ENCODE results near the gene MMRN1.

Gene MMRN1, protein sequence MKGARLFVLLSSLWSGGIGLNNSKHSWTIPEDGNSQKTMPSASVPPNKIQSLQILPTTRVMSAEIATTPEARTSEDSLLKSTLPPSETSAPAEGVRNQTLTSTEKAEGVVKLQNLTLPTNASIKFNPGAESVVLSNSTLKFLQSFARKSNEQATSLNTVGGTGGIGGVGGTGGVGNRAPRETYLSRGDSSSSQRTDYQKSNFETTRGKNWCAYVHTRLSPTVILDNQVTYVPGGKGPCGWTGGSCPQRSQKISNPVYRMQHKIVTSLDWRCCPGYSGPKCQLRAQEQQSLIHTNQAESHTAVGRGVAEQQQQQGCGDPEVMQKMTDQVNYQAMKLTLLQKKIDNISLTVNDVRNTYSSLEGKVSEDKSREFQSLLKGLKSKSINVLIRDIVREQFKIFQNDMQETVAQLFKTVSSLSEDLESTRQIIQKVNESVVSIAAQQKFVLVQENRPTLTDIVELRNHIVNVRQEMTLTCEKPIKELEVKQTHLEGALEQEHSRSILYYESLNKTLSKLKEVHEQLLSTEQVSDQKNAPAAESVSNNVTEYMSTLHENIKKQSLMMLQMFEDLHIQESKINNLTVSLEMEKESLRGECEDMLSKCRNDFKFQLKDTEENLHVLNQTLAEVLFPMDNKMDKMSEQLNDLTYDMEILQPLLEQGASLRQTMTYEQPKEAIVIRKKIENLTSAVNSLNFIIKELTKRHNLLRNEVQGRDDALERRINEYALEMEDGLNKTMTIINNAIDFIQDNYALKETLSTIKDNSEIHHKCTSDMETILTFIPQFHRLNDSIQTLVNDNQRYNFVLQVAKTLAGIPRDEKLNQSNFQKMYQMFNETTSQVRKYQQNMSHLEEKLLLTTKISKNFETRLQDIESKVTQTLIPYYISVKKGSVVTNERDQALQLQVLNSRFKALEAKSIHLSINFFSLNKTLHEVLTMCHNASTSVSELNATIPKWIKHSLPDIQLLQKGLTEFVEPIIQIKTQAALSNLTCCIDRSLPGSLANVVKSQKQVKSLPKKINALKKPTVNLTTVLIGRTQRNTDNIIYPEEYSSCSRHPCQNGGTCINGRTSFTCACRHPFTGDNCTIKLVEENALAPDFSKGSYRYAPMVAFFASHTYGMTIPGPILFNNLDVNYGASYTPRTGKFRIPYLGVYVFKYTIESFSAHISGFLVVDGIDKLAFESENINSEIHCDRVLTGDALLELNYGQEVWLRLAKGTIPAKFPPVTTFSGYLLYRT
- 0.49 to 0.72 reads per million in 2 donors for total RNA-seq

DNA sequence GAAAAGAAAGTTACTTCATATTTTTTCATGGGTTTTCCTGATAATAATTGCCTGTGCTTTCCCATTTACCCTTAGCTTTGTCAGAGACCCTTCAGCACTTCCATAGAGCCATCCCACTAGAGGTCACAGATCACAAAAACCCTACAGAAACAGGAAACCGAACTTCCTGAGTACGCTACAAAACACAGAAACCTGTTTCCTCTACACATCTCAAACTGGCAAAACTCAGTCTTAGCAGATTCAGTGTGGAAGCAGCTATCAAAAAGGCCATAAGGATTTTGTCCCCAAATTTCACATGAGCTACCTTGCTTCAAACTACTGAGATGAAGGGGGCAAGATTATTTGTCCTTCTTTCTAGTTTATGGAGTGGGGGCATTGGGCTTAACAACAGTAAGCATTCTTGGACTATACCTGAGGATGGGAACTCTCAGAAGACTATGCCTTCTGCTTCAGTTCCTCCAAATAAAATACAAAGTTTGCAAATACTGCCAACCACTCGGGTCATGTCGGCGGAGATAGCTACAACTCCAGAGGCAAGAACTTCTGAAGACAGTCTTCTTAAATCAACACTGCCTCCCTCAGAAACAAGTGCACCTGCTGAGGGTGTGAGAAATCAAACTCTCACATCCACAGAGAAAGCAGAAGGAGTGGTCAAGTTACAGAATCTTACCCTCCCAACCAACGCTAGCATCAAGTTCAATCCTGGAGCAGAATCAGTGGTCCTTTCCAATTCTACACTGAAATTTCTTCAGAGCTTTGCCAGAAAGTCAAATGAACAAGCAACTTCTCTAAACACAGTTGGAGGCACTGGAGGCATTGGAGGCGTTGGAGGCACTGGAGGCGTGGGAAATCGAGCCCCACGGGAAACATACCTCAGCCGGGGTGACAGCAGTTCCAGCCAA, at the start of gene MMRN1:
TSS of gene MMRN1 (plus strand) at position 206 of the 902 bp plus-strand sequence. CDS start at position 324, 118 bp downstream.
- DNase-seq = no peak

DNA sequence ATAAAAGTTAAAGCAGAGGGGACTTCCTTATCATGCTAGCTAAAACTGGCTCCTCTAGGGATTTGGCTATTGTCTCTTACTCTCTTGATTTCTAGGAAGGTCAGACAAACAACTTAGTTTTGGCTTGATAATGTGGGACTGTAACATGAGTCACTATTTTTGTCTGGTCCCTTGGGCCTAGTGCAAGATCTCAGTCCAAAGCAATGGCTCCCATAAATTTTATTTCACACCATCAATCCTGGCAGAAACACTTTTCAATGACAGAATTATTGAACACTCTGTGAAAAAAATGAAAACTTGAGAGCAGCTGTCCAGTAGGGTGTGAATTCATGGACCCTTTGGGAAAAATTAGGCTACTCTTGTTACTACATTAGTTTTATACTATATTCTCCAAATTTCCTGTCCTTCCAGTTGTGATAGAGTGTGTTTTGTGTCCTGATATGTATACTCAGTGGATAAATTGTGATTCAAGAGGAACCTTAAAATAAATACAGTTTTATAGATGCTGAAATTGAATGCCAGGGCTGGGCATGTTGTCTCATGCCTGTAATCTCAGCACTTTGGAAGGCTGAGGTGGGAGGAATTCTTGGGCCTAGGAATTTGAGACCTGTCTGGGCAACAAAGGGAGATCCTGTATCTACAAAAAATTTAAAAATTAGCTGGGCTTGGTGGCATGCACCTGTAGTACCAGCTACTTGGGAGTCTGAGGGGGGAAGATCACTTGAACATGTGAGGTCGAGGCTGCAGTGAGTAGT, 46.9 kb upstream of the MMRN1 start:
- DNase-seq = no peak

DNA sequence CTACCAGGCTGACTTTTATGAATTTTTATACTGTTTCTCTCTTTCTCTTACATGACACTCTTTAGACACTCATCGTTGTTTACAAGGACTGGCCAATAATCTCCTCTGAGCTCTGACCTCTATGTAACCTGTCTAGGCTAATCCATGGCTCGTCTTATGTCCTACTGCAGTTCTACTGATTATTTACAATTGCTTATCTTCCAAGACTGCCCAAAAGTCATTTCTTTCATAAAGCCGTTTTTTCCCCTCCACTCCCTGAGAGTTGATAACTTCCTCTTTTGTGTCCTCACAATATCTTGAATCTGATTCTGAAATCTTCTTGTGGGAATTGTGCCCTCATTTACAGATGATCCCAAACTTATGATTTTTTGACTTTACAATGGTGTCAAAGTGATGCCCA, 39.4 kb upstream of the MMRN1 start:
- no peak for DNase-seq

DNA sequence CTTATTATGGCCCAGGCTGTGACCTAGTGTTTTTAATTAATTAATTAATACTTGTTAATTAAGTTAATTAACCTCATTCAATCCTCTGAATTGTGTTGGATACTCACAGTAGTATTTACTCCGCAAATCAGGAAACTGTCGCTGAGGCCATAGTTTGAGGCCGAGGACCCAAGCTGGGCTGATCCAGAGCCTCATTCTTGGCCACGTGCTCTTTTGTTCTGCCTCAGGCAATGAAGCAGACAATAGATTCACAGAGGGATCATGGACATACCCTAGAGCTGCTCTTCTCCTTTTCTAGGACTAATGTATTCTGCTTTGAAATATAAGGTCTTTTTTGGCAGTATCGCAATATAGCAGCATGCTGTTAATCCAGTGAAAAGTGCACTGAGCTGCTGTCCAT, 33.7 kb upstream of the MMRN1 start:
- no peak for DNase-seq

DNA sequence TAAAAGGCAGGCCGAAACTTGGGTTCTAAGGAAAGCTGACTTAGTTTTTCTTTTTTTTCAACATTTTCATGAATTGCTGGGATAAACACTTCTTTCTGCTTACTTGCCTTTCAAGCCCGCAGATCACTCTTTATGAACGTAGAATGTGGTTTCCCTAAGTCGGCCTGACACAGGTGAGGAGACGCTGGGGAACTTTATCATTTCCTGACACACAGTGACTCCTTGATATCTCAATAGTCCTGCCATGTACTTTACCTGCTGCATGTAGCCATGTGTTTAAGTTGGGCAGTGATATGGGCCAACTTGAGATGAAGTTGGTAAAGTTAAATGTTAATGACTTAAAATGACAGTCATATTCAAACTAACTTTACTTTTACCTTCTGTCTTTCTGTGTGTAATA, 31.1 kb upstream of the MMRN1 start:
- no peak for DNase-seq

DNA sequence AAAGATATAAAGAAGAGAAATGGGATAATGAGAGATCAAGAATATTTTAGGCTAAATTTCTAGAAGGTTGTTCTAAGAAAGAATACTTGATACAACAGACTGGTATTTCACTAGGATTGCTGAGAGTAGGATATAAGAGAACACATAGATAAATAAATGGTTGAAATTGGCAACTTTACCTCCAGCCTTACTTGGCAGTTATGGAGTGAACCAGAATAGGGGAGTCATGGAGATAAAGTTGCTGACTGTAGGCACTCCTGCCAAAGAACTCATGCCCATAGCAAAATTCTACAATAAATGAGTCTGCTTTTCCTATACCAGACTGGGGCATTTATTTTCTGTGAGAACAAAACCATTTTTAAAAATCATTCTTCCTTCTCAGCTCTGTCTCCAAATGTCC, 26.4 kb upstream of the MMRN1 start:
- no peak for DNase-seq

DNA sequence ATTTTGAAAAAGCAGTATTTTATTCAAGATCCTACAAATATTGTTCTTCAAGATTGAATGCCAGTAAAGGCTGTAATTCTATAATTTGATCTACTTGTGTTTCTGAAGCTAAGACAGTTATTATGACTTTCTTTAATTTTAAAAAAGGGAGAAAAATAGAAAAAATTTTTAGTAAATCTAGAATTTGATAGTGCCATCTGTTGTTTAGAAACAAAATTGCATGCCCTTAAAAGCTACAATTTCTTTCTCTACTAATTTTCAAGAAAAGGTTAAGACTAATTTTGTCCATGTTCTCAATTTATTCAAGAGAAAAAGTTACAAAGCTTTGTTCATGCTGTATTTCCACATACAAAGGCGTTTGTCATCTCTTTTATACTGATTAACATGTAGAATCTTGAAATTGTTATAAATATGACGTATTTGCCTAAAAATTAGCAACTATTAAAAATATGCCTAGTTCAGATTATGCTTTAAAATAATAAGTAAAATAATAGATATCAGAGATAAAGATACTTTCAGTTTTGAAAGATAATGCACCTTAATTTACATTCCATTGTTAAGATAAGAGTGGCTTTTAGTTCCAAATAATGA, 25.6 kb upstream of the MMRN1 start:
- no peak for DNase-seq

DNA sequence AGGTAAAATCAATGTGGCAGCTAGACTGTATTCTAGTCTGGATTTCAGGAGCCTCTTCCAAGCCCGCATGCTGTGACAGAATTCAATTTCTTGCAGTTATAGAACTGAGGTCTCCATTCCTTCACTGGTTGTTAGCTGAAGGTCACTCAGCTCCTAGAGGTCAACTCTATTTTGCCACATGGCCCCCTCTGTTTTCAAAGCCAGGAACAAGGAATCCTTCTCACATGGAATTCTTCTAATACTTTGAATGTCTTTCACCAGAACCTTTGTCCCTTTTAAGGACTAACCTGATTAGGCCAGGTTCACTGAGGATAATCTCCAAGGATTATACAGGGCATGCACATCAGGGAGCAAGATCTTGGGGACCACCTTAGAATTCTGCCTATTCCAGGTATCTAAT, 23.4 kb upstream of the MMRN1 start:
- no peak for DNase-seq

DNA sequence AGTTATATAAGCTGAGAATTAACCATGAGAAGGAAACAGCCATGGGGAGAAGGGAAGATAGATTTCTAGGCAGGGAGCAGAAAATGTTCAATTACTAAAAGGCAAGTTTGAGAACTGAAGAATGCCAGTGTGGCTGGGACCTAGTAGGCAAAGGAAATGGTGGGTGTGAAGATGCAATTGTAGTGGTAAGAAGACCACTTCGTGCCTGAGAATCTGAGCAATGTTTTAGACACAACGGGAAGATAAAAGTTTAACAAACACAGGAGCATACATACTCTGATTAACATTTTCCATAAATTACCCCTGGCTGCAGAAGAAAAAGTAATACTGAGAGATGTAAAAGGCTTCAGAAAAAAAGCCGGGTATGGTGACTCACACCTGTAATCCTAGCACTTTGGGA, 18.1 kb upstream of the MMRN1 start:
- no peak for DNase-seq

DNA sequence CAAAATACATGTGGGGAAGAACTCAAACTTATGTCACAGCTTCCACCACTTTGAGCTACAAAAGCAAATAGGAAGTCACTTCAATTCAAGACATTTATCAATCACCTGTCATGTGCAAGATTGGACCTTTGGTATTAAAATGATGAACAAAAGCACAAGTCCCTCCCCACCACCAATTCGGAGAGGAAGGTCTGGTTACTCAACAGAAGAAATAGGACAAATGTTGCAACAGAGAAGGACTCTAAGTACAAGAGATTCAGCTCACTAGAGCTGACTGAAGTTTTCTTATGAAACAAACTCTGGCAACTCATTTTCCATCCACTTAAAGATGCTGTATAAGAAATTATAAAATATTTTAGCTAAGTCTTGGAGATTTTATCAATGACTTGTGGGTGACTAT, 16.0 kb upstream of the MMRN1 start:
- DNase-seq = no peak

DNA sequence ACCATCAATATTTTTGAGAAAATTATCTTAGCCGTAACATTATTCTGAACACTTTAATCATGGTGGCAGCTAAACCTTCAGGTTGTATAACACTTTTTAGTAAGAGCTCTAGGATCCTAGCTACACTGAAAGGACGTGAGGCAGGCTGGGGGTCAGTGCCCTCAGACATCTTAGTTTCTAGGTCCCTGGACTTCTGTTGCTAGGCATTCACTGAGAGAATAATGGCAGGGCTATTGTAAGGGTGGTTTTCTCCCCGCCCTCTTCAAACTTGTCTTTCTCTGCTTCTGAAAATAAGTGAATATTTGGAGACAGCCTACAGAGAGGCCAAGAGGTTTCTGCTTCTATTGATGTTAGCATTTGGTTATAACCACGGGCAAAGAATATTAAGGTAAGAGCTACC, 15.4 kb upstream of the MMRN1 start:
- DNase-seq = no peak

DNA sequence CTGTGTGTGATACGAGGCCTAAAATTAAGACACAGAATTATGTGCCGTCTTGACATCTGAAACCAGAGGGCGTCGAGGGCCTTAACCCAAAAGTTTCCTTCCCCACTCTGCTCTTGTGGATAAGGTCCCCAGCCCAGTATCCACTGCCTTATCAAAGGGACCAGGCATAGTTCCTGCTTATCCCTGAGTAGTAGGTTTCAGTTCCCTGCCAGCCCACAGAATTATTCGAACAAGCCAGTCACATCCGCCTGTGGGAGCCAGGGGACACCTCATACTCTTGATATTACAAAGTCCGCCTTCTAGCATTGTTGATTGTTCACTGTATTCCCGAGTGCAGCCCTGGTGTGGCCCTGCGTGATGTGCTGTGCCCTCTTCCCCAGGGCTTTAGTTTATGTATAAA, 5.4 kb upstream of the MMRN1 start:
- DNase-seq = no peak

DNA sequence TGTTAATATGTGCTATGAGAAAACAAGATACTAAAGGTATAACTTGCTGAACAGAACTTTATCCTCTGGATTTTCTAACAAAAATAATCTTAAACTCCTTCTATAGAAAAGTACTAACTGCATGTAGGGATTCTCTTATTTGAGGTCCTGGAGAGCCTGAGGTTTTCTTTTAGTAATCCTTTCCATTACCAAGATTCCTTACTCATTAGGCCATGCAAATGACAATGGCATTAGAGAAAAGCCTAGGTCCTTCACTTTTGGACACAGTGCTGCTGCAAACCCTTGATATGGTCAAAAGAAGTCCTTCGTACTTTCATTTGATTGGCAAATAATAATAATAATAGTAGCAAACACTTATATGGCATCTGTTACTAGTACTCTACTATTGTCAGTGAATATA, 3.2 kb downstream of the MMRN1 start:
- DNase-seq = no peak

DNA sequence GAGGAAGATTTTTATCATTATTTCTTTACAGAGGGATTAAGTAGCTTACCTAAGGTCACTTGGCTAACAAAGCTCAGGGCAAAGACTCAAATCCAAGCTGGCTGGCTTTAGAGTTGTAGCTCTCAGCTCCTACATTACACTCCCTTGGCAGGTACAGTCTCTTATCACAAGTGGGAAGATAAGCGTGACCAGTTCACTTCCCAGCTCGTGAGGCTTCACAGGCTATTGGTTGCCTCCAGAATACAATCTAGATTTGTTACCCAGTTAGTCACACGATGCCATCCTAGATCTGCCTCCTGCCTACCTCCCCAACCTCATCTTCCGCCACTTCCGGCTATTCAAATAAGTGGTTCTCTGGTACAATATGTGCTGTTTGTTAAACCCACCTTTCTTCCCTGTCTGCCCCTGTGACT, 3.7 kb downstream of the MMRN1 start:
- no peak for DNase-seq

DNA sequence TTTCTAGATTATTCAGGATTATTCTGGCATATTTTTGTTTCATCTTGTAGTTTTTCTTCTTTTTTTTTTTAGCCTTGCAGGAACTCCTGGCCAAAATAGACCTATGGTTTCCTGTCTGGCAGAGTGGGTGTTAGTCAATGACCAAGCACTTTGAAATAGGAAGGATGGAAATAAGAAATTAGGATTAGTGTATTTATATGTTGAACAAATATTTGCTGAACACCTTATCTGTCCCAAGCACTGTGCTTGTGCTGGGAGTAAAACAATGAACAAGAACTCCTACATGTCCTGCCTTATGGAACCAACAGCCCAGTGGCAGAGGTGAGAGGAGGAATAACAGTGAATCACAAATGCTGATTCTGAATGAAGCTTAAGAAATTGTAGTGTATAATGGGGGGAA, 4.5 kb downstream of the MMRN1 start:
- DNase-seq = no peak

DNA sequence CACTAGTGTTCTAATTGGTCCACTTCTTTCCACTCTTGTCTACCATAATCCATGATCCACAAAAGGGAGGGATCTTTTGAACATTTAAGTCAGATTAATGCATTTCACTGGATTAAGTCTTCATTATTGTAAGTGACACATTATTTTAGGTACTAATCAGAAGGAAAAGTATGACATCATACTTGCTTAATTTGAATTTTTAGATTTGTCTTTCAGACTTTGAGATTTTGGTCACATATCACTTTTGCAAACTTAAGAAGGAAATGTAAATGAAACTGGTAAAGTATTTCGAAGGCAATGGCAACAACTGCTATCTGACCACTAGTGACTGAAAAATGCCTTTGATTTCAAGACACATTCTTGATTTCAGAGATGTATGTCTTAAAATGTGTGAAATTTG, 5.2 kb downstream of the MMRN1 start:
- no peak for DNase-seq

DNA sequence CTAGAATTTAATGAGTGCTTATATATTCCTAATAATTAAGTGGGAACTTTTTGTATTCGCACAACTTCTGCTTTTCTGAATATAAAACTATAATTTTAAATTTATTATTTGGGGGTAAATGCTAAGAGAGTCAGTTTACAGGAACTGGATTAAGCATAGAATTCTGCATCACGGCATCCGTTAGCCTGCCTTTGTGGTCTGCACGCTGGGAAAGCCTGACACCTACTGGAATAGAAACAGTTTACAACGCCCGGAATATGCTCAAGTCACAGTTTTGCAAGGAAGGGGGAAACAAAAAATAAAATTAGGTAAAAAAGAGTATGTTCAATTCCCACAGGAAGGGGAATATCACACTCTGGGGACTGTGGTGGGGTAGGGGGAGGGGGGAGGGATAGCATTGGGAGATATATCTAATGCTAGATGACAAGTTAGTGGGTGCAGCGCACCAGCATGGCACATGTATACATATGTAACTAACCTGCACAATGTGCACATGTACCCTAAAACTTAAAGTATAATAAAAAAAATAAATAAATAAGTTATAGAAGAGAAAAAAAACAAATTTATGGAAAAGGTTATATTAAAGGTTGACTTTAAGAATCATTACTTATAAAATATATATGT, 7.3 kb downstream of the MMRN1 start:
- peak; percentile 25 for DNase-seq

DNA sequence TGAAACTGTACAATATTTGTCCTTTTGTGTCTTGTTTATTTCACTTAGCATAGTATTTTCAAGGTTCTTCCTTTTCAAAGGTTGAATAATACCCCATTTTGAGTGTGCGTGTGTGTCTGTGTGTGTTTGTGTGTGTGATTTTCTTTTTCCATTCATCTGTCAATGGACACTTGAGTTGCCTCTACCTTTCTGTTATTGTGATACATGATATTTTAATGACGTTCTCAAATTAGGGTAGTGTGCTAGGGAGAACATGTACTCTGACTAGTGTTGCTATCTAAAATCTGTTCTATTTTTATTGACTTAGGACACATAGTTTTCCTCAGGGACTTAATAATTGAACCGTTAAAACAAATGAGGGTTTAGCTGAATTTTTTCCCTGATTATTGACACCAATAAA, 9.9 kb downstream of the MMRN1 start:
- no peak for DNase-seq

DNA sequence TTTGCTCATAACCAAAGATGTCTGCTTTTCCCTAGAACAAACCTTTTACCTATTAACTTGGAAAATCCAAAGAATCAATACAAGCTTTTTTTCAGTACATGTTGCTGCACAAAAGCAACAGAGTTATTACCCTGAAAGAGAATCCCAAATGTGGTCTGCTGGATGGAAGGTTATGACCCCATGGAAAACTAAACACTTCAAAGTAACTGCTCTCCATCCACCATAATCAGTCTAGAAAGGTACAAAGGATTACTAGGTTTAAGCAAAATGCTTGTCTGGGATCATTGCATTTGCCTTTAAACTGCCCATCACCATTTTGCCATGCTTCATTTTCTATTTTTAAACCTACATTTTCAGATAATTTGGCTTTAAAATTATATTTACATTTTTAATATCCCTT, 11.7 kb downstream of the MMRN1 start:
- no peak for DNase-seq

DNA sequence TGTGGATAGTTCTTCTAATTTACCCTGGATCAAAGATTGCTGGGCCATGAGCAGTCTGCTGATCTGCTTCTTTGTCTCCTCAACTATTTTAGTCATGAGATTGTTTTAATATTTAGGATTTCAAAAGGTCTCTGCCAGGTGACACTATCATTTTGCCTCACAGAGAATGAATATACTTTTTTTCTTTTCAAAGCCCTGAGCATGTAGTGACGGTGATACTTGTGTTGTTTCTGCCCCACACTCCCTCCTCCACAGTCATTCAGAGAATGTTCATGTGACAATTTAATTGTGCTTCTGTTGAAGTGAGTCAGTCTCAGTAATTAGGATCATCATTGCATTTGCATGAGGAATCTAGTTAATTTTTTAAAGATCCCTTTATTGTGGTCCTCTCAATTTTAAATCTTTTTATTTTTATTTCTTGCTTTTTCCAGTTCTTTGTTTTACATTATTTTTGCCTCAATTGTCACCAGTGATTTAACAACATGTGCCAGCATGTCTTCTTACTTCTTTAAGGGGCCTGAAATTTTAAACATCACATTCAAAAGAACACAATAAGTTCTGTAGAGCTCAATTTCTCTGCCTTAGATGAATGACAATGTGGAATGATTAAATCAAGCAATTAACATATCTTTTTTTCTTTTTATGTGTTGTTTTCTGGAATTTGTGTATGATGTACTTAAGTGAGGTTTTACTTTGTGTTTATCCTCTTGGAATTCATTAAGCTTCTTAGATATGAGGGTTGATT, 12.3 kb downstream of the MMRN1 start:
- no peak for DNase-seq
